ENCODE measurements around the gene TMED9.
"Not testable (repeated sequence)": the region's sequence is repeated elsewhere in the genome, so short reads cannot be mapped to it uniquely, and the experiment has no call there.

TMED9 gene

DNA sequence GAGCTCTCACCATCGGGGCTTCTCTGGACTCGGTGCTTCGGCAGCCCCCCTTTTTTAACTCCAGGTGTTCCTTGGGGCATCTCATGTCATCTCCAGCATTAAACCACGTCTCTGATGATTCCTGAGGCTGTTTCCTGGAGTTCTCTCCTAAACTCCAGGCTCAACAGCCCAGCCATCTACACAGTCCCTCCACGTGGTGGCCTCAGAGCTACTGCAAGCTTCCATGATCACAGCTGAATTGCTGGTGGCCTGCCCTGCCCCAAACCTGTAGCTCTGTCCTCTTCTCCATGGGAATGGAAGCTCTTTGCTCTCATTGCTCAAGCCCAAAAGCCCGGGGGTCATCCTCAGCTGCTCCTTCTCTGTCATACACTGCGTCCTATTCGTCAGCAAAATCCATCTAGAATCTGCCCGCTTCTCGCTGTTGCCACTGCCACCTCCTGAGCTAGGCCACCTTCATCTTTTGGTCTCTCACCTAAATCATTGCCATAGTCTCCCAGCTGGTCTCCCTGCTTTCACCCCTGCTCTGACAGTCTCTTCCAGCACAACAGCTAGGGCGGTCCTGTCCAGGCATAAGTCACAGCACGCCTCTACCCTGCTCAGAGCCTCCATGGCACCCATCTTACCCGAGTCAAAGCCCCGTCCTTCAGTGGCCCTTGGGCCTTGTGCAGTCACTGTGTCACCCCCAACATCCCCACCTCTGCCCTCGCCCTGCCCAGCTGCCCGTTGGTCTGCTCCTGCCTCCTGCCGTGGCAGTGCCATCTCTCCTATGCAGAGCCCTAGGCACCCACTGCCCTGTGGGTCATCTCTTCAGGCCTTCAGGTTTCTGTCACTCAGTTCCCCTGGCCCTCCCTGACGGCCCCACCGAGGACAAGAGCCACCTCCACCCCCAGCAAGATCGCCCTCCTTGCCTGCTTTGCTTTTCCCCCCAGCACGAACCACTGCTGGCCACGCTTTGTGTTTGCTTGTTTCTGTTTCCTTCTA, 14.4 kb downstream of the TMED9 start:
- DNase-seq (ENCODE audit: low spot score): no peak

DNA sequence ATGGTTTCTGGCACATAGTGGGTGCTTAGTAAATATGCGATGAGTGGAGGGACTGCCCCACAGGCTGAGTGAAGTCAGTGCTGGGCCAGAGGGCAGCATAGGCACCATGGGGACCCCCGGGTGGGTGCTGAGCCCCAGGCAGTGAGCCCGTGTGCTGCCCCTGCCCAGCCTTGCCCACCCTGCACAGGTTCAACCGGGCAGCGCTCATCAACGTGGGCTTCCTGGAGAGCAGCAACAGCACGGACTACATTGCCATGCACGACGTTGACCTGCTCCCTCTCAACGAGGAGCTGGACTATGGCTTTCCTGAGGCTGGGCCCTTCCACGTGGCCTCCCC, 15.1 kb downstream of the TMED9 start:
- no peak for DNase-seq (ENCODE audit: low spot score)

DNA sequence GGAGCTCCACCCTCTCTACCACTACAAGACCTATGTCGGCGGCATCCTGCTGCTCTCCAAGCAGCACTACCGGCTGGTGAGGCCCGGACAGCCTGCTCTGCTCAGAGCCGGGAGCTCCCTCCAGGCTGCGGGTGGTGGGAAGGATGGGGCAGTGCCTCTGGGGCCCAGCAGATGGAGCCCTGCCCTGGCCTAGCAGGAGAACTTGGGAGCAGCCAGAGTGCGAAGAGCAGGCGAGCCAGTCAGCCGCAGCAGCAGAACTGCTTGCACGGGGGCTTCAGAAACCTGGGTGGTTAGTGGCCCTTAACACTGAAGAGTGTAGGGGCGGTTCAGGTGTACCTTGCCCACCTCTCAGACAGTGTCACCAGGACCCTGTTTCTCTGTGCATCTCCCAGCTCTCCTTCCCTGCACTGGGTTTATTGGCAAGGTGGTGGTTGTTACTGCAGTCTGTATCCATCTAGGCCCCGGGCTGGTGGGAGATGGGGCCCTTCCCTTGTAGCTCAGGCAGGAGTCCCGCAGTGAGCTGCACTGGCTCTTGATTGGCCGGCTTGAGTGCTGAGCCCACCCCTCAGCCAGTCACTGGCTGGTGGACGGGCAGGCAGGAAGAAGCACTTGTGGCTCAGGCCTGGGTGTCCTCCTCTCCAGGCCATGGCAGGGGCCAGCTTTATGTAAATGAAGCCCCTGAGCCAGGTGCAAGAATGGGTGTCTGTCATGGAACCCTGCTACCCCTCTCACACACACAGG, 15.6 kb downstream of the TMED9 start:
- peak; percentile 96 for DNase-seq (ENCODE audit: low spot score)

DNA sequence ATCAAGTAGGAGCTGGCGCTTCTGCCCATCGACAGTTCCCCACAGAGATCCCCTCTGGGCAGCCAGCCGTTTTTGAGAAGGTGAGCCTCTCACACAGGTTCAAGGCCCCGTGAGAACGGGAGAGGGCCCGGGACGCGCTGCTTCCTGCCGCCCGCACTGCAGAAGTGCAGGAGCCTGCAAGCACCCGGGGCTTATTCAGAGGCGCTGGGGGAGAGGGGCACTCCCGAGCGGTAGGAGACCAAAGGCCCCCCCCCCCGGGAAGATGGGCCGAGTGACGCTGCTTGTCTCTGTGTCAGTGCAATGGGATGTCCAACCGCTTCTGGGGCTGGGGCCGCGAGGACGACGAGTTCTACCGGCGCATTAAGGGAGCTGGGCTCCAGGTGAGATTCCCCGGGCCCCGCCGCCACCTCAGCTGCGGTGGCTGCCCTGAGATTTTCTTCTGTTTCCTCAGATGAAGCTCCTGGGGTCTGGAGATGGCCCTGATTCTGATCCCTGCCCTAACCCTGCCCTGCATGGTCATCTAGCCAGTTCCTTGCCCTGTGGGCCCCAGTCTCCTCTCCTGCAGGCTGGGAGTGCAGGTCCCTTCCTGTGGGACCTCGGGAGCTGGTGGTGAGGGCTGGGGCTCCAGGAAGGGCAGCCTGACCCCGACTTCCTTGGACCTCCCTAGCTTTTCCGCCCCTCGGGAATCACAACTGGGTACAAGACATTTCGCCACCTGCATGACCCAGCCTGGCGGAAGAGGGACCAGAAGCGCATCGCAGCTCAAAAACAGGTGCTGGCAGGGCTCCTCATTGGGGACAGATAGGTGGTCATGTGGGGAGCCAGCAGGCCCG, 16.5 kb downstream of the TMED9 start:
- no peak for DNase-seq (ENCODE audit: low spot score)

DNA sequence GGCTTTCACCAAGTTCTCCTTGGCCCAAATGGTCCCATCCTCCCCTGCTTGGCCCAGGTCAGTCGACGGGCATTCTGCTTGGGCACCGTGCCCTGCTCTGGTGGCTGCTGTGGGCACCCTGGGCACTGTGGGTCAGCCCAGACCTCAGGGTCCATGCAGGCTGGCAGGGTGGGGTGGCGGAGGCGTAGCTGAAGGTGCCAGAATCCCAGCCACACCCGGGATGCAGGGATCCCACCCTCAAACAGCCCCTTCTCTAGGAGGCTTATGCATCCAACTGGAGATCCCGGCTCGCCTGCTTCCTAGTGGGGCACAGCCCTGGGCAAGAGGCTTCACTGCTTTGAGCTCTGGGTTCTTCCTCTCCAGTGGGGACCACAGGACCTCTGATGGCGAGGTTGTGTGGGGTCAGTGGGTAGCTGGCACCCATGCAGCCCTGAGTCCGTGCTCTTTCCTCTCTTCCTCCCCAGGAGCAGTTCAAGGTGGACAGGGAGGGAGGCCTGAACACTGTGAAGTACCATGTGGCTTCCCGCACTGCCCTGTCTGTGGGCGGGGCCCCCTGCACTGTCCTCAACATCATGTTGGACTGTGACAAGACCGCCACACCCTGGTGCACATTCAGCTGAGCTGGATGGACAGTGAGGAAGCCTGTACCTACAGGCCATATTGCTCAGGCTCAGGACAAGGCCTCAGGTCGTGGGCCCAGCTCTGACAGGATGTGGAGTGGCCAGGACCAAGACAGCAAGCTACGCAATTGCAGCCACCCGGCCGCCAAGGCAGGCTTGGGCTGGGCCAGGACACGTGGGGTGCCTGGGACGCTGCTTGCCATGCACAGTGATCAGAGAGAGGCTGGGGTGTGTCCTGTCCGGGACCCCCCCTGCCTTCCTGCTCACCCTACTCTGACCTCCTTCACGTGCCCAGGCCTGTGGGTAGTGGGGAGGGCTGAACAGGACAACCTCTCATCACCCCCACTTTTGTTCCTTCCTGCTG, 17.4 kb downstream of the TMED9 start:
- no peak for DNase-seq (ENCODE audit: low spot score)

DNA sequence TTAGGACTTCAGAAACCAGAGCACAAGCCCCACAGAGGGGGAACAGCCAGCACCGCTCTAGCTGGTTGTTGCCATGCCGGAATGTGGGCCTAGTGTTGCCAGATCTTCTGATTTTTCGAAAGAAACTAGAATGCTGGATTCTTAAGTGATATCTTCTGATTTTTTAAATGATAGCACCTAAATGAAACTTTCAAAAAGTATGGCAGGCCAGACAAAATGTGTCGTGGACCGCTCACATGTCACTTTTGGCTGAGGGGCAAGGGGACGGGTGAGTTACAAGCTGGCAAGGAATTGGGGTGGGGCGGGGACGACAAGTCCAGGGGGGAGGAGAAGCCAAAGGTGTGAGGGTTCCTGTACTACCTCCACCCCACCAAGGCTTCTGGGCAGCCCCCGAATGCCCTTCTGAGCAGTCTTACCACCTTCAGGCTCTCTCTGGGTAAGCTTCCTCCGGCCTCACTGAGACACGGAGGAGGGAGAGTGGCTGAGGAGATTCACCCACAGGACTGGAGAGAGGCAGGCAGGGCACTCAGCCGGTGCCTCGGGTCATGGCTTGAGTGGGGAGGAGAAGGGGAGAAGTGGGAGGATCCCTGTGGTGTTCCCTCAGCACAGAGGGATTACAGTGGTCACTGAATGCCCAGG, 18.2 kb downstream of the TMED9 start:
- DNase-seq (ENCODE audit: low spot score): no peak

DNA sequence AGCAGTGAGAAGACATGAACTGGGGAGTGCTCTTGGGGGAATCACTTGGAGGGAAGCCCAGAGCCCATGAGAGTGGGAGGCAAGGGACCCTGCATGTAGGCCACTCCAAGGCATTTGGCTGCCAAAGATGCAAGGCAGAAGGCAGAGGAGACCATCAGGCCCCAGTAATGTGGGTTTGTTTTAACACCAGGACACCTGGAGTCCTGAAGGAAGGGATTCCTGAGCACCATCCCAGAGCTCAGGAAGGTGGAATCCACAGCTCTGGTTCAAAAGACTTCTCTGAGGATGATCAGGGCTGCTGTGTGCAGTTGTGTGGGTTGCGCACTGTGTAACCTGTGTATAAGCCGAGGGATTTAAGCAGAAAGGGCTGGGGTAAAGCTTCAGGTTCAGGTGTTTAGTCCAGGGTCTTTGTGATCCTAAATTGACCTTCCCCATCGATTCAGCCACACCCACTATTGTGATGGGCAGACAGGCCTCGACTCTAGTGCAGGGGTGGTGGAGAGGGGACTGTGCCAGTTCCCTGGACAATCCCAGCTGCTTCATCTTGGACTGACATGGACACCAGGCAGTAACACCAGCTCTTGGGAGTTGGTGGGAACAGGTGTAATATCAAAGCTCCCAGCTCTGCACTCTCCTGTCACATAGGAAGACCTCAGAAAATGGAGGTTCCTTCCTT, 18.9 kb downstream of the TMED9 start:
- DNase-seq (ENCODE audit: low spot score): no peak

DNA sequence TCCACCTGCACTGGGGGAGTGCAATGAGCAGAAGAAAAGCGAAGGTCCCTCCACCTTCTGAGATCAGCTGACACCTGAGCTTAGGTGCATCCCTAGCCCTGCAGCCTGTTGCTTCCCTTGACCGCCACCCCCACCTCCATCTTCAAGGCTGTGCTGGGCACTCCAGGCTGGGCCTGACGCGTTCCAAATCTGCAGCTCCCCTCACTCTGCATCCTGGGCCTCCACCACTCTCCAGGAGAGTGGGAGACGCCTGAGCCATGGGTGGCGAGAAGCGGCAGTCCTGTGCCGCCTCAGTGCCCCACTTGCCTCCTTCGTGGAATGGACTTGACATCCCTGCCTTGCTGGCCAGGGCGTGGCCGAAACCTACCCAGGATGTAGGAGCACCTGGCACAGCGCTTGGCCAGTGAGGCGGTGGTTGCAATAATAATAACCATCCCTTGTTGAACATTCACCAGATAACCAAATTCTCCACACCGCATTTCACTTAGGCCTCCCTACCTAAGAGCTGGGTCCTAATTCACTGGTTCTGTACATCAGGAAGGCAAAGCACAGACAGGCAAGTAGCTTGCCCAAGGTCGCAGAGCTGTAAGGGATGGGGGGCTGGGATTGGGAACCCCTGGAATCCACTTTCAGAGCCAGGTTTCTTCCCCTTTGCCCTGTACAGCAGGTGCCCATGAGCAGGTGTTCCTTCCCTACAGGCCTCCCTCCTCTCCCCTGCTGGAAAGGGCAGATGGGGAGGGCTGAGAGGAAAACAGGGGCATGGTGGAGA, 19.6 kb downstream of the TMED9 start:
- DNase-seq (ENCODE audit: low spot score): no peak

DNA sequence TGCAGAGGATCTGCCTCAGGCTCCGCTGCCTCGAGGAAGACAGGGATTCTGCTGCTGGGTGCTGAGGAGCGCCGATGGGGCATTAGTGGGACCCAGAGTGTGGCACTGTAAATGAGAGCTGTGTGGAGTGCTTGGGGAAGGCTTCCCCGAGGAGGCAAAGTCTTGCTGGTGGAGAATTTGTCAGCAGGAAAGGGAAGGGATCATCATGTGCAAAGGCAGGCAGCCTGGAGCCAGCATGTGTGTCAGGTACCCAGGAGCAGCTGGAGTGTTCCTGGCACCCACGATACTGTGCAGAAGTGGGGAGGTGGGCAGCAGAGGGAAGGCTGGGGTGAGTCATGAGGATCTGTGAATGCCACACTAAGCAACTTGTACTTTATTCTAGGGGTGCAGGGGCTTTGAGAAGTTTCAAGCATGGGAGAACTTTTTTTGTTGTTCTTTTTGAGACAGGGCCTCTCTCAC, 20.2 kb downstream of the TMED9 start:
- DNase-seq (ENCODE audit: low spot score): no peak

DNA sequence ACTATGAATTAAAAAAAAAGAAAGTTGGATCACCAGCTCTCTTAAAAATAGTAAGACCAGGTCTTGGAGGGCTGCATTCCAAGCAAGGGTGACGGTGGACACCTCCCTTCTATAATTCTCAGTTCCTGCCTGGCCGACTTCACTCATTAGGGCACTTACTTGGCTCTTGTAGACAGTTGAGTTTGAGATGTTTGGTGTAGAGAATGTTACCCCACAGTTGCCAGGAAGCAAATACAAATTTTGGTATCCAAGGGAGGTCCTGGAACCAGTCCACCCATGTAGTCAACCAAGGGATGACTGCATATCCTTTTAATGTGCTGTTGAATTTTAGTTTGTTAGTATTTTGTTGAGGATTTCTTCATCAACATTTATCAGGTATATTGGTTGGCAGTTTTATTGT, 28.6 kb downstream of the TMED9 start:
- no peak for DNase-seq (ENCODE audit: low spot score)

DNA sequence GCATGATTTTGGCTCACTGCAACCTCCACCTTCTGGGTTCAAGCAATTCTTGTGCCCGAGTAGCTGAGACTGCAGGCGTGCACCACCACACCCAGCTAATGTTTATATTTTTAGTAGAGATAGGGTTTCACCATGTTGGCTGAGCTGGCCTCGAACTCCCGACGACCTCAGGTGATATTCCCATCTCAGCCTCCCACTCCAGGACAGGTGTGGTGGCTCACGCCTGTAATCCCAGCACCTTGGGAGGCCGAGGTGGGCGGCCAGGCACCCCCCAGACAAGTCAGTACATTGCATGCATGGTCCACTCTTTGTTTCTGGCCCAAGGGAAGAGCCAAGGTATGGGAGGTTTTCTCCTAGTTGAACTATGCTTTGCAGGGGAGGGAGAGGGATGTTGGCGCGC, 32.2 kb downstream of the TMED9 start:
- DNase-seq (ENCODE audit: low spot score): not testable (repeated sequence)

DNA sequence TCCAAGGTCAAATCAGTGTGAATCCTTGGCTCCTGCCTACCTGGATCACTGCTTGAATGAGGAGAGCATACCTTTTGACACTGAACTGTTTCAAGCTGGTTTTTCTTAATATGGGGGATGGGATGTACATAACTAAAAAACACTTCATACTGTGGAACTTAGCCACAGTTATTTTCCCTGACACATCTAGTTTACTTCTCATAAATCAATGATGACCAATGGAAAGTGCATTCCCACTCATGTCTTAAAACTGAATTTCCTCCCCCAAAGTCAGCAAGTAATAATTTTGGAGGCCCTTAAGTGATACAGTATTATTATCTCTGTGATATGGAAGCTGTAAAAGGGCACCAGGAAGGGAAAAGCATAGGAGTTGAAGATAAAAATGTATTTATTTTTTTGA, 38.2 kb downstream of the TMED9 start:
- DNase-seq (ENCODE audit: low spot score): not testable (repeated sequence)

DNA sequence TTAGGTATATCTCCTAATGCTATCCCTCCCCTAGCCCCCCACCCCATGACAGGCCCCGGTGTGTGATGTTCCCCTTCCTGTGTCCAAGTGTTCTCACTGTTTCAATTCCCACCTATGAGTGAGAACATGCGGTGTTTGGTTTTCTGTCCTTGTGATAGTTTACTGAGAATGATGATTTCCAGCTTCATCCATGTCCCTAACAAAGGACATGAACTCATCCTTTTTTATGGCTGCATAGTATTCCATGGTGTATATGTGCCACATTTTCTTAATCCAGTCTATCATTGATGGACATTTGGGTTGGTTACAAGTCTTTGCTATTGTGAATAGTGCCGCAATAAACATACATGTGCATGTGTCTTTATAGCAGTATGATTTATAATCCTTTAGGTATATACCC, 42.9 kb downstream of the TMED9 start:
- not testable (repeated sequence) for DNase-seq (ENCODE audit: low spot score)

DNA sequence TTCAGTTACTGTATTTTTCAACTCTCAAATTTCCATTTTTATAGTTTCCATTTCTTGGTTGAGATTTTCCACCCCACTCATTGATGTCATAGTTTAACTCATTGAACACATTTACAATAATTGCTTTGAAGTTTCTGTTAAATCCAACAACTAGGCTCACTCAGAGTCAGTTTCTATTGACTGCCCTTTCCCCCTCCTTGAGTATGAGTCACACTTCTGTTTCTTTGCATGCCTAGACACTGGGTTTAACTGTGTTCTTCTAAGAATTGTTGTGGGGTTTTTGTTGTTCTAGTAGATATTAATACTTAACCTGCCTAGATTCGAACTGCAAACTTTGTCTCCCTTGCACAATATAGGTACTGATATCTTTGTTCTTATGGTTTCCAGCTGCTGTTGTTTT, 53.5 kb downstream of the TMED9 start:
- DNase-seq (ENCODE audit: low spot score): not testable (repeated sequence)
